GM23338 (cell line): Measurements from ENCODE around the gene CHCT1. TPM values are rescaled to one million over a fixed set of nuclear protein-coding genes. Genes with fewer than 3 reads are reported as not detected.

Experiments
- ATAC-seq: fragments of 200-7000 bp; cut with Tn5 transposase; 3 replicates; pipeline ENCODE4 v1.9.1; 2020
- DNase-seq: peaks from one replicate; pipeline ENCODE4 v3.0.0-alpha.2; 2015; ENCODE audit warnings: low spot score
- H2AFZ ChIP-seq: fragments of 200-600 bp; sonication (generic); 2 replicates; pipeline ENCODE4 v1.8.0; 2016; ENCODE audit warnings: antibody characterized with exemption, mild to moderate bottlenecking, moderate library complexity
- H3F3A ChIP-seq: fragments of 200-600 bp; sonication (generic); replicated peaks from 2 replicates; pipeline ENCODE4 v1.8.0; 2017; ENCODE audit warnings: antibody characterized with exemption, mixed run types, low read depth
- H3K27ac ChIP-seq: fragments of 200-600 bp; sonication (generic); 2 replicates; pipeline ENCODE4 v1.6.1; 2016; ENCODE audit warnings: low read depth
- H3K27me3 ChIP-seq: fragments of 200-600 bp; sonication (generic); 2 replicates; pipeline ENCODE4 v1.8.0; 2016; ENCODE audit warnings: mild to moderate bottlenecking, mixed run types, moderate library complexity; ENCODE audit not compliant: insufficient read depth
- H3K36me3 ChIP-seq: fragments of 200-600 bp; sonication (generic); 2 replicates; pipeline ENCODE4 v1.8.0; 2016; ENCODE audit warnings: mild to moderate bottlenecking; ENCODE audit not compliant: insufficient read depth
- H3K4me1 ChIP-seq: fragments of 200-600 bp; sonication (generic); 2 replicates; pipeline ENCODE4 v1.8.0; 2016; ENCODE audit warnings: mild to moderate bottlenecking, moderate library complexity; ENCODE audit not compliant: insufficient read depth
- H3K4me2 ChIP-seq: fragments of 200-600 bp; sonication (generic); 2 replicates; pipeline ENCODE4 v1.7.1; 2017; ENCODE audit warnings: mixed run types
- H3K4me3 ChIP-seq: fragments of 200-600 bp; sonication (generic); 2 replicates; pipeline ENCODE4 v1.6.1; 2016; ENCODE audit warnings: mixed run types
- H3K79me2 ChIP-seq: fragments of 200-600 bp; sonication (generic); replicated peaks from 2 replicates; pipeline ENCODE4 v1.8.0; 2017; ENCODE audit warnings: mild to moderate bottlenecking; ENCODE audit not compliant: insufficient read depth
- H3K9me2 ChIP-seq: fragments of 200-600 bp; sonication (generic); 2 replicates; pipeline ENCODE4 v1.8.0; 2017; ENCODE audit not compliant: insufficient read depth
- H4K20me1 ChIP-seq: fragments of 200-600 bp; sonication (generic); replicated peaks from 2 replicates; pipeline ENCODE4 v1.8.0; 2017; ENCODE audit warnings: mild to moderate bottlenecking; ENCODE audit not compliant: insufficient read depth
- H3K27ac Mint-ChIP-seq: 2 replicates; pipeline ENCODE4 v1.8.0; 2020; ENCODE audit warnings: inconsistent platforms, mild to moderate bottlenecking, moderate library complexity, mixed read lengths
- H3K27me3 Mint-ChIP-seq: 3 replicates; pipeline ENCODE4 v1.8.0; 2022; ENCODE audit warnings: low read depth, mild to moderate bottlenecking, moderate library complexity, mixed read lengths, inconsistent platforms; ENCODE audit not compliant: insufficient read depth, poor library complexity
- H3K36me3 Mint-ChIP-seq: 3 replicates; pipeline ENCODE4 v1.8.0; 2021; ENCODE audit warnings: low read depth, mild to moderate bottlenecking, inconsistent platforms, moderate library complexity, mixed read lengths
- H3K4me1 Mint-ChIP-seq: 3 replicates; pipeline ENCODE4 v1.8.0; 2020; ENCODE audit warnings: mild to moderate bottlenecking, inconsistent platforms, mixed read lengths
- H3K4me3 Mint-ChIP-seq: 3 replicates; pipeline ENCODE4 v1.8.0; 2021; ENCODE audit warnings: moderate library complexity, mild to moderate bottlenecking, inconsistent platforms, mixed read lengths
- H3K9me3 Mint-ChIP-seq: 3 replicates; pipeline ENCODE4 v1.8.0; 2020; ENCODE audit warnings: moderate library complexity, mild to moderate bottlenecking, inconsistent platforms, mixed read lengths
- CREB1 ChIP-seq: fragments of 250-450 bp; sonication (Bioruptor Pico); IDR thresholded peaks from 2 replicates; pipeline ENCODE4 v1.5.0; 2020; ENCODE audit warnings: low read depth, mild to moderate bottlenecking, moderate library complexity
- EZH2 ChIP-seq: fragments of 200-600 bp; sonication (generic); IDR thresholded peaks from one replicate; pipeline ENCODE4 v1.8.0; 2017; ENCODE audit warnings: antibody characterized with exemption, mild to moderate bottlenecking, low read depth; ENCODE audit not compliant: unreplicated experiment
- EZH2phosphoT487 ChIP-seq: fragments of 200-600 bp; sonication (generic); IDR thresholded peaks from one replicate; pipeline ENCODE4 v1.8.1; 2018; ENCODE audit warnings: antibody characterized with exemption; ENCODE audit not compliant: unreplicated experiment
- JUNB ChIP-seq: IDR thresholded peaks from one replicate; pipeline ENCODE4 v1.6.1; 2016; ENCODE audit warnings: antibody characterized with exemption; ENCODE audit not compliant: unreplicated experiment
- NANOG ChIP-seq: IDR thresholded peaks from 2 replicates; pipeline ENCODE4 v1.6.1; 2016; ENCODE audit warnings: antibody characterized with exemption, borderline replicate concordance
- POLR2AphosphoS5 ChIP-seq: IDR thresholded peaks from 2 replicates; pipeline ENCODE4 v1.6.1; 2016; ENCODE audit warnings: antibody characterized with exemption, low read depth
- REST ChIP-seq: IDR thresholded peaks from one replicate; pipeline ENCODE4 v1.6.1; 2018; ENCODE audit warnings: antibody characterized with exemption; ENCODE audit not compliant: unreplicated experiment
- STAT1 ChIP-seq: IDR thresholded peaks from one replicate; pipeline ENCODE4 v1.6.1; 2016; ENCODE audit warnings: antibody characterized with exemption; ENCODE audit not compliant: unreplicated experiment
- ZNF114 ChIP-seq: fragments of 250-450 bp; sonication (Bioruptor Pico); IDR thresholded peaks from 2 replicates; pipeline ENCODE4 v1.5.0; 2020; ENCODE audit warnings: mild to moderate bottlenecking, moderate library complexity
- ZNF331 ChIP-seq: fragments of 250-450 bp; sonication (Bioruptor Pico); IDR thresholded peaks from 2 replicates; pipeline ENCODE4 v1.5.0; 2020; ENCODE audit warnings: low read depth, mild to moderate bottlenecking, moderate library complexity
- polyA plus RNA-seq: library from polyadenylated mRNA; unstranded; fragments of >200 nt; fragmentation: Nextera tagmentation; extraction: Ambion mirVana; gene quantifications from 2 replicates; pipeline ENCODE4 v1.2.1, GENCODE V29; 2016
- total RNA-seq: library from RNA; depleted of rRNA; stranded (reverse); fragments of >200 nt; shearing (Covaris generic); gene quantifications from 2 replicates; pipeline ENCODE4 v1.2.3, GENCODE V29; 2014
- TF ChIP-seq, protein P1 (sequence below): IDR thresholded peaks from 2 replicates; pipeline ENCODE4 v1.6.1; 2016; ENCODE audit warnings: antibody characterized with exemption
- TF ChIP-seq, protein P2 (sequence below), 2 experiments: fragments of 200-600 bp in 1 of 2; sonication (generic) in 1 of 2; conservative IDR thresholded peaks; 2 replicates each; pipeline versions ENCODE4 v1.5.1 to v1.6.1; 2016 to 2017; ENCODE audit warnings: antibody characterized with exemption in 2 of 2, low read depth in 2 of 2, mild to moderate bottlenecking in 2 of 2, moderate library complexity in 1 of 2
- TF ChIP-seq, protein P3 (sequence below): fragments of 250-450 bp; sonication (Bioruptor Pico); IDR thresholded peaks from 2 replicates; pipeline ENCODE4 v1.5.0; 2020; ENCODE audit warnings: mild to moderate bottlenecking, moderate library complexity

Gene CHCT1
- total and polyA plus RNA-seq, 2 experiments from 2014 or later: 0.61 TPM; not detected in 1

DNA sequence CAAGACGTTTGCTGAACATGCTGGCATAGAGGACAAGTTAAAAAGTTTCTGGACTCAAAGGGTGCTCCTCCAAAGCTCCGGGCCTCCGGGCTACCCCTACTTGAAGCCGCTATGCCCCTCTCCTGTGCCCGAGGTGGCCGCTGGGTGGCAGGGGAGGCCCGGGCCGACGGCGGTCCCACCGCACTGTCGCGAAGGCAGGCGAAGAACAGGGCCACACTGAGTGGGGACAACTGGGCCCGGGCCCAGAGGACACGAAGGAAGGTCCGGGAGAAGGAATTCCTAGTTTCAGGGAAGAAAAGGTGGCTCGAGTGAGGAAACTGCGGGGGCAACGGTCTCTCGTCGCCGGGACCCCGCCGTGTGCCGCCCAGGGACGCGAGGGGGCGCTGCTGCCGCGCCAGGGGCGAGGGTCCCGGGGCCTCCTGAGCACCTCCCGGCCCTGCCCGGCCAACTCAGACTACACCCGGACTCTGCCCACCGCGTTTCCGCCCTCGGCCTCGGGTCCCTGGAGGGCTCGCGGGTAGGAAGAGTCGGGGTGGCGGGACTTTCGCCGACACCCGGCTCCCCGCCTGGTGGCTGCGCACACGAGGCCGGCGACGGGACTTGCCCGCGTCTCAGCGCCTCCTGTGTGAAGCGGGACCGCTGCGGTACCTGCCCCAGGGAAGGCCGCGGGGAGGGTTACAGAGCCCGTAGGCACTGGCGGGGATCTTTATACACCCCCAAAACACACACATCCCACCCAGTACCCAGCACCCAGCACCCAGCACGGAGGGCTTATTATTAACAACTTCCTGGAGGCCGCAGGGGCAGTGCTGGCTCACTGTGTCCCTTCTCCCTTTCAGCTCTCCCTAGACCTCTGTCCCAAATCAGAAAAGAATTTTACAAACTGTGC is 772 bp upstream of the CHCT1 start:
- H3K4me3 ChIP-seq: peak overlapping the region; percentile 73
- peaks cover 15% of the 10 kb centered on the region for H3K27me3 ChIP-seq
- Mint-ChIP-seq H3K27me3 (peaks cover 5% of the 10 kb centered on the region), H3K27ac (no peak overlapping the region), H3K36me3 (no peaks in the 10 kb centered on the region), H3K4me1 (peaks cover 16% of the 10 kb centered on the region), H3K4me3 (peak overlapping the region; percentile 70), H3K9me3 (no peaks in the 10 kb centered on the region; the same call in 2 of the 3 replicates)
- no peaks in the 10 kb centered on the region for H4K20me1 ChIP-seq
- H3K4me2 ChIP-seq: peak overlapping the region; percentile 95
- no peaks in the 10 kb centered on the region for H3K9me2 ChIP-seq
- no peak overlapping the region for H3K27ac ChIP-seq
- peak overlapping the region; percentile 100 for H2AFZ ChIP-seq
- no peaks in the 10 kb centered on the region; the same call in 1 of the 2 replicates for H3K36me3 ChIP-seq
- 0 out of 2 replicates have a peak, but pooled peaks have one; percentile 29 for TF ChIP-seq POLR2AphosphoS5
- no peak for TF ChIP-seq NANOG
- TF ChIP-seq, protein P1, sequence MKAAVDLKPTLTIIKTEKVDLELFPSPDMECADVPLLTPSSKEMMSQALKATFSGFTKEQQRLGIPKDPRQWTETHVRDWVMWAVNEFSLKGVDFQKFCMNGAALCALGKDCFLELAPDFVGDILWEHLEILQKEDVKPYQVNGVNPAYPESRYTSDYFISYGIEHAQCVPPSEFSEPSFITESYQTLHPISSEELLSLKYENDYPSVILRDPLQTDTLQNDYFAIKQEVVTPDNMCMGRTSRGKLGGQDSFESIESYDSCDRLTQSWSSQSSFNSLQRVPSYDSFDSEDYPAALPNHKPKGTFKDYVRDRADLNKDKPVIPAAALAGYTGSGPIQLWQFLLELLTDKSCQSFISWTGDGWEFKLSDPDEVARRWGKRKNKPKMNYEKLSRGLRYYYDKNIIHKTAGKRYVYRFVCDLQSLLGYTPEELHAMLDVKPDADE: no peak
- TF ChIP-seq EZH2: no peak
- TF ChIP-seq ZNF114: no peak
- TF ChIP-seq, protein P2, sequence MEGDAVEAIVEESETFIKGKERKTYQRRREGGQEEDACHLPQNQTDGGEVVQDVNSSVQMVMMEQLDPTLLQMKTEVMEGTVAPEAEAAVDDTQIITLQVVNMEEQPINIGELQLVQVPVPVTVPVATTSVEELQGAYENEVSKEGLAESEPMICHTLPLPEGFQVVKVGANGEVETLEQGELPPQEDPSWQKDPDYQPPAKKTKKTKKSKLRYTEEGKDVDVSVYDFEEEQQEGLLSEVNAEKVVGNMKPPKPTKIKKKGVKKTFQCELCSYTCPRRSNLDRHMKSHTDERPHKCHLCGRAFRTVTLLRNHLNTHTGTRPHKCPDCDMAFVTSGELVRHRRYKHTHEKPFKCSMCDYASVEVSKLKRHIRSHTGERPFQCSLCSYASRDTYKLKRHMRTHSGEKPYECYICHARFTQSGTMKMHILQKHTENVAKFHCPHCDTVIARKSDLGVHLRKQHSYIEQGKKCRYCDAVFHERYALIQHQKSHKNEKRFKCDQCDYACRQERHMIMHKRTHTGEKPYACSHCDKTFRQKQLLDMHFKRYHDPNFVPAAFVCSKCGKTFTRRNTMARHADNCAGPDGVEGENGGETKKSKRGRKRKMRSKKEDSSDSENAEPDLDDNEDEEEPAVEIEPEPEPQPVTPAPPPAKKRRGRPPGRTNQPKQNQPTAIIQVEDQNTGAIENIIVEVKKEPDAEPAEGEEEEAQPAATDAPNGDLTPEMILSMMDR (conservative IDR thresholded peaks at IDR 0.05; ENCODE audit: low read depth in 2 of 2): peak; percentile 77 to 100
- TF ChIP-seq EZH2phosphoT487: no peak
- TF ChIP-seq, protein P3, sequence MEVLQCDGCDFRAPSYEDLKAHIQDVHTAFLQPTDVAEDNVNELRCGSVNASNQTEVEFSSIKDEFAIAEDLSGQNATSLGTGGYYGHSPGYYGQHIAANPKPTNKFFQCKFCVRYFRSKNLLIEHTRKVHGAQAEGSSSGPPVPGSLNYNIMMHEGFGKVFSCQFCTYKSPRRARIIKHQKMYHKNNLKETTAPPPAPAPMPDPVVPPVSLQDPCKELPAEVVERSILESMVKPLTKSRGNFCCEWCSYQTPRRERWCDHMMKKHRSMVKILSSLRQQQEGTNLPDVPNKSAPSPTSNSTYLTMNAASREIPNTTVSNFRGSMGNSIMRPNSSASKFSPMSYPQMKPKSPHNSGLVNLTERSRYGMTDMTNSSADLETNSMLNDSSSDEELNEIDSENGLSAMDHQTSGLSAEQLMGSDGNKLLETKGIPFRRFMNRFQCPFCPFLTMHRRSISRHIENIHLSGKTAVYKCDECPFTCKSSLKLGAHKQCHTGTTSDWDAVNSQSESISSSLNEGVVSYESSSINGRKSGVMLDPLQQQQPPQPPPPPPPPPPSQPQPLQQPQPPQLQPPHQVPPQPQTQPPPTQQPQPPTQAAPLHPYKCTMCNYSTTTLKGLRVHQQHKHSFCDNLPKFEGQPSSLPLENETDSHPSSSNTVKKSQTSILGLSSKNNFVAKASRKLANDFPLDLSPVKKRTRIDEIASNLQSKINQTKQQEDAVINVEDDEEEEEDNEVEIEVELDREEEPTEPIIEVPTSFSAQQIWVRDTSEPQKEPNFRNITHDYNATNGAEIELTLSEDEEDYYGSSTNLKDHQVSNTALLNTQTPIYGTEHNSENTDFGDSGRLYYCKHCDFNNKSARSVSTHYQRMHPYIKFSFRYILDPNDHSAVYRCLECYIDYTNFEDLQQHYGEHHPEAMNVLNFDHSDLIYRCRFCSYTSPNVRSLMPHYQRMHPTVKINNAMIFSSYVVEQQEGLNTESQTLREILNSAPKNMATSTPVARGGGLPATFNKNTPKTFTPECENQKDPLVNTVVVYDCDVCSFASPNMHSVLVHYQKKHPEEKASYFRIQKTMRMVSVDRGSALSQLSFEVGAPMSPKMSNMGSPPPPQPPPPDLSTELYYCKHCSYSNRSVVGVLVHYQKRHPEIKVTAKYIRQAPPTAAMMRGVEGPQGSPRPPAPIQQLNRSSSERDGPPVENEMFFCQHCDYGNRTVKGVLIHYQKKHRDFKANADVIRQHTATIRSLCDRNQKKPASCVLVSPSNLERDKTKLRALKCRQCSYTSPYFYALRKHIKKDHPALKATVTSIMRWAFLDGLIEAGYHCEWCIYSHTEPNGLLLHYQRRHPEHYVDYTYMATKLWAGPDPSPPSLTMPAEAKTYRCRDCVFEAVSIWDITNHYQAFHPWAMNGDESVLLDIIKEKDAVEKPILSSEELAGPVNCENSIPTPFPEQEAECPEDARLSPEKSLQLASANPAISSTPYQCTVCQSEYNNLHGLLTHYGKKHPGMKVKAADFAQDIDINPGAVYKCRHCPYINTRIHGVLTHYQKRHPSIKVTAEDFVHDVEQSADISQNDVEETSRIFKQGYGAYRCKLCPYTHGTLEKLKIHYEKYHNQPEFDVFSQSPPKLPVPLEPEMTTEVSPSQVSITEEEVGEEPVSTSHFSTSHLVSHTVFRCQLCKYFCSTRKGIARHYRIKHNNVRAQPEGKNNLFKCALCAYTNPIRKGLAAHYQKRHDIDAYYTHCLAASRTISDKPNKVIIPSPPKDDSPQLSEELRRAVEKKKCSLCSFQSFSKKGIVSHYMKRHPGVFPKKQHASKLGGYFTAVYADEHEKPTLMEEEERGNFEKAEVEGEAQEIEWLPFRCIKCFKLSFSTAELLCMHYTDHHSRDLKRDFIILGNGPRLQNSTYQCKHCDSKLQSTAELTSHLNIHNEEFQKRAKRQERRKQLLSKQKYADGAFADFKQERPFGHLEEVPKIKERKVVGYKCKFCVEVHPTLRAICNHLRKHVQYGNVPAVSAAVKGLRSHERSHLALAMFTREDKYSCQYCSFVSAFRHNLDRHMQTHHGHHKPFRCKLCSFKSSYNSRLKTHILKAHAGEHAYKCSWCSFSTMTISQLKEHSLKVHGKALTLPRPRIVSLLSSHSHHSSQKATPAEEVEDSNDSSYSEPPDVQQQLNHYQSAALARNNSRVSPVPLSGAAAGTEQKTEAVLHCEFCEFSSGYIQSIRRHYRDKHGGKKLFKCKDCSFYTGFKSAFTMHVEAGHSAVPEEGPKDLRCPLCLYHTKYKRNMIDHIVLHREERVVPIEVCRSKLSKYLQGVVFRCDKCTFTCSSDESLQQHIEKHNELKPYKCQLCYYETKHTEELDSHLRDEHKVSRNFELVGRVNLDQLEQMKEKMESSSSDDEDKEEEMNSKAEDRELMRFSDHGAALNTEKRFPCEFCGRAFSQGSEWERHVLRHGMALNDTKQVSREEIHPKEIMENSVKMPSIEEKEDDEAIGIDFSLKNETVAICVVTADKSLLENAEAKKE: no peak
- TF ChIP-seq JUNB: no peak
- no peak for TF ChIP-seq CREB1
- no peak for TF ChIP-seq REST
- no peak for TF ChIP-seq STAT1
- TF ChIP-seq ZNF331 (CRISPR knock-in tag): no peak
- ATAC-seq (peak; percentile 94), DNase-seq (peak; percentile 87)
- H3K79me2 ChIP-seq: no peaks in the 10 kb centered on the region
- peaks cover 9% of the 10 kb centered on the region for H3K4me1 ChIP-seq
- peaks cover 10% of the 10 kb centered on the region for H3F3A ChIP-seq
